Brain pericyte (primary cell): ENCODE data around the gene DNAH8.

ENCODE experiments used
- DNase-seq: peaks from one replicate; pipeline ENCODE4 v3.0.0-alpha.2; 2012; ENCODE audit warnings: low read depth, low spot score

DNAH8 gene

DNA sequence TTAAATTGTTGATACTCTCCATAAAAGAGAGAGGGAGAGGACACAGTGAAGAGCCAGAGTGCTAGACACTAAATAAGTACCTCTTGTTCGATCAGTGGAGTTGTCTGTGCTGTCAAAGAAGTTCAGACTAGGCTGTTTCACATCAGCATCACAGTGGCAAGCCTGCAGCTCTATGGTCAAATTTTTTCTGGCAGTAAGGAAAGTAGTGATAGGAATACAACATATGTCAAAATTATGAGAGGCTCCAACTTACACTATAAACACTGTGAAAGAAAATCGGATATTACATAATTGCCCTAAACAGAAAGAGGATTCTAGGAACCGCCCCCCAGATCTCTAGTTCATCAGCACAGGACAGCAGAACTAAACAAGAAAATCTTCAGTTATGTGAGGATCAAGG lies 23.1 kb downstream of the DNAH8 start:
- no peak for DNase-seq

DNA sequence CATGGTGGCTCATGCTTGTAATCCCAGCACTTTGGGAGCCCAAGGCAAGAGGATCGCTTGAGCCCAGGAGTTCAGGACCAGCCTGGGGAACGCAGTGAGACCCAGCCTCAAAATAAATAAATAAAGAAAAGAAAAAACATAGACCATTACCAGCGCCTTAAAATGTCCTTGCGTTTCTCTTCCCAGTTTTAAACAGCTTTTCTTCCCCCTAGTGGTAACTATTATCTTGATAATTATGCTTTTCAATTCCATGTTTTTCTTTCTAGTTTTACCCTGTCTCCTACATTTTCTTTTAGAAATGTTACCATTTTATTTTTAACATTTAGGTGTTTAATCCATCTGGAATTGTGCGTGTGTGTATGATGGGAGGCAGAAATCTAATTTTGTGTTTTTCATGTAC lies 24.4 kb downstream of the DNAH8 start:
- no peak for DNase-seq

- DNase-seq = no peak
These were observed 34.4 kb downstream of the DNAH8 start for GRCh38 chr6:38749473-38749872.

DNA sequence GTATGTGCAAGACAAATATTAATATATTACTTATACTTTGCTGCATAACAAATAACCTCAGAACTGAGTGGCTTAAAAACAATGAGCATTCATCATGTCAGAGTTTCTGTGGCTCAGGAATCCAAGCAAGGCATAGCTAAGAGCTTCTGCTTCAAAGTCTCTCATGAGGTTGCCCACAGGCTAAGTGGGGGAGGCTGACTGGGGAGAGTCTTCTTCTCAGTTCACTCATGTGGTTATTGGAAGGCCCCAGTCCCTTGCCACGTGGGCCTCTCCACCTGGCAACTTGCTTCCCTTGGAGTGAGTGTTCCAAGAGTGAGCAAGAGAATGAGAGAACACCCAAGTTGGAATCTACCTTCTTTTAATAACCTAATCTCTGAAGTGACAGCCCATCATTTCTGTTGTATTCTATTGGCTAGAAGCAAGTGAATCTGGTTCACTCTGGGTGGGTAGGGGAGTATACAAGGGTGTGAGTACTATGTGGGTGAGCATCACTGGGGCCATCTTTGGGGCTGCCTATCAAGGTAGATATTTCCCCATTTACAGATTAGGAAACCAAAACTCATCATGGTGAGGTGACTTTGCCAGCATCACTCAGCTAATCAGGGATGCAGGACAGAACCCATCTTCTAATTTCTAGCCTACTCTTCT lies 36.0 kb downstream of the DNAH8 start:
- no peak for DNase-seq

DNA sequence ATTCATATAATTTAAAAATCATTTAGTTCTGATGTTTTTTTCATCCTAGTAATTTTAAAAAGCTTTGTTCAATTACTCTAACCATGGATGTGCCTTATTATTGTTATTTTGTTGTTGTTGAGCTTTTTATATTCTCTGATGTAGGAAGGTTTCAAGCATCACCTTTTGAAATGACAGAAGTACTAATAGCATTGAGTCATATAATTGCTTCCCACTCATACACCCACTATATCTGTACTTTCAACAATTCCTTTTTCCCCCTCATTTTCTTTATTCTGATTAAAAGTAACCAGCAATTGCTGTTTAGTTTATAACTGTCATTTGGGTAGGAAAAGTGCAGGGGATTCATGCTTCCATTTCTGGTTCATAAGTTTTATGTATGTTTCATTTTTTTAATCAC lies 38.6 kb downstream of the DNAH8 start:
- no peak for DNase-seq

- no peak for DNase-seq
These were observed 40.1 kb downstream of the DNAH8 start for GRCh38 chr6:38755207-38755606.

DNA sequence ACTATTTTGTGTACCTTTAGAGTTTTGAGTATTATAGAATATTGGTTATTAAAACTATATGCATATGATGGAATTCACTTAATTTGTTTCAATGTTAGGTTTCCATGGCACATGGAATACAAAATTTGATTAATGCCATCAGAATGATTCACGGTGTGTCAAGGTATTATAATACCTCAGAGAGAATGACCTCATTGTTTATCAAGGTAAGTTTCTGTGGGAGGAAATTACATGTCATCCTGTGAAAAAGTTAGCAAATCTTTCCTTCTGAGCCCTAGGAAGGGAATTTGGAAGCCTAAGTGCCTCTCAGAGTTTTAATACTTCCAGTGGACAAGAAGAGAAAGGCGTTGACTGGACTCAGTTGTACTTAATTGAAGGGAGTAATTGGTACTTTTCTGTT lies 40.8 kb downstream of the DNAH8 start:
- no peak for DNase-seq

DNA sequence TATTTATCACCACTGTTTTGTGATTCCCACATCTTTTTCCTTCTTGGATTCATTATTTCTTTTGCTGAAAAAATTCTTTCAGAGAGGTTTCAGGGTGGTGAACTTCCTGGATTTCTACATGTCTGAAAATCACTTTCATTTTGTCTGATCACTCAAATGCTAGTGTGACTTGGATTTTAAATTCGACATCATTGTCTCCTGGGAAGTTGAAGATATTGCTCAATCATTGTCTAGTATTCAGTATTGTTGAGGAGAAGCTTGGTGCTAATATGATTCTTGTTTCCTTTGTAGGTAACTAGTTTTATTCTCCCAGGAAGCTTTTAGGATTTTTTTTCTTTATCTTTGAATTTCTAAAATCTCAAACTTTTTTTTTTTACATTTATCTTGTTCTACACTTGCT lies 45.0 kb downstream of the DNAH8 start:
- no peak for DNase-seq

DNA sequence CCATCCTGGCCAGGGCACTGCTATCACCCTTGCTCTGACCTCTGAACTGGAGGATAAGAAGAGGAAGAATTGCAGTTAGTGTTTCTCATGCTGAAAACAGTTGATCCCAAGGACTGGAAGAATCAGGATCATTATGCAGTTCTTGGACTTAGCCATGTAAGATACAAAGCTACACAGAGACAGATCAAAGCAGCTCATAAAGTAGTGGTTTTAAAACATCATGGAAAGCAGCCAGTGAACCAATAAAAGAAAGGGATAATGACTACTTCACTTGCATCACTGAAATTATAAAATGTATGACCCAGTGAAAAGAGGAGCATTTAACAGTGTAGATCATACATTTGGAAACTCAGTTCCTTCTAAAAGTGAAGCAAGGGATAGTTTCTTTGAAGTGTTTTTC lies 47.7 kb downstream of the DNAH8 start:
- no peak for DNase-seq

- no peak for DNase-seq
These were observed 52.4 kb downstream of the DNAH8 start for GRCh38 chr6:38767560-38767959.

DNA sequence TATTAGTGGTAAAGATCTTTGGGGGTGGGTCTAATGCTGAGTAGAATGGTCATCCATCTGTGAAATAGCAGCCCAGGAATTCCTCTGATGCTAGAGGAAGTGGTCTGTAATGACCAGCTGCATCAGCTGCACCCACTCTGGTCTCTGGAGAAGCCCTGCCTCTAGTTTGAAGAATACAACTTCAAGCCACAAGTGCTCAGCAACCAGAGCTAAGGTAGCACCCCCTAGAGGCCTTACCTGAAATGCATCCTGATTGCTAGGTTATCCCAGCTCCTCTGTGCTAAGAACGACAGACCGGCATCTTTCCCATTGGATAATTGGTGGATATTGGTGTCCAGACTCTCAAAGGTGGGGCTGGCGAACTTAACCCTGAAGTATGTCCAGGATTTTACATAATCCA lies 58.2 kb downstream of the DNAH8 start:
- DNase-seq = no peak

- no peak for DNase-seq
These were observed 60.0 kb downstream of the DNAH8 start for GRCh38 chr6:38774929-38775707.

- DNase-seq = no peak
These were observed 60.8 kb downstream of the DNAH8 start for GRCh38 chr6:38775870-38776269.

- no peak for DNase-seq
These were observed 61.4 kb downstream of the DNAH8 start for GRCh38 chr6:38776515-38776914.

GRCh38 chr6:38779310-38780062 lies 64.4 kb downstream of the DNAH8 start:
- DNase-seq = no peak

DNA sequence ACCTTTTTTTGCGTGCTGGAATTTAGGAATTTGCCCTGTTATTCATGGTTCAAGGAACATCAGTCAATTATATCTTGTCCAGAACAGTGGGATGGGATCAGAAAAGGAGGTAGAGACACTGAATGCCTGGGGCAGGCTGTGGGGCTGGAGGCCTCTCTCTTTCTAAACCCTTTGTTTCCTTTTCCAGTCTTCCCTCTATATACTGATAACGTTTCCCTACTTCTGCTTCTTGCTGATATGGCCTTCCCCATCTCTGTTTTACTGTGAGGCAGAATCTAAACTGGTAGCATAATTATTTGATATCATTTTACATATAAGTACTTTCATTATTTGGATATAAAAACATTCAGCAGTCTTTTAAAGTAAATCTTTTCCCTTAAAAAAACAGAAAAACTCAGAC lies 67.5 kb downstream of the DNAH8 start:
- DNase-seq = no peak

DNA sequence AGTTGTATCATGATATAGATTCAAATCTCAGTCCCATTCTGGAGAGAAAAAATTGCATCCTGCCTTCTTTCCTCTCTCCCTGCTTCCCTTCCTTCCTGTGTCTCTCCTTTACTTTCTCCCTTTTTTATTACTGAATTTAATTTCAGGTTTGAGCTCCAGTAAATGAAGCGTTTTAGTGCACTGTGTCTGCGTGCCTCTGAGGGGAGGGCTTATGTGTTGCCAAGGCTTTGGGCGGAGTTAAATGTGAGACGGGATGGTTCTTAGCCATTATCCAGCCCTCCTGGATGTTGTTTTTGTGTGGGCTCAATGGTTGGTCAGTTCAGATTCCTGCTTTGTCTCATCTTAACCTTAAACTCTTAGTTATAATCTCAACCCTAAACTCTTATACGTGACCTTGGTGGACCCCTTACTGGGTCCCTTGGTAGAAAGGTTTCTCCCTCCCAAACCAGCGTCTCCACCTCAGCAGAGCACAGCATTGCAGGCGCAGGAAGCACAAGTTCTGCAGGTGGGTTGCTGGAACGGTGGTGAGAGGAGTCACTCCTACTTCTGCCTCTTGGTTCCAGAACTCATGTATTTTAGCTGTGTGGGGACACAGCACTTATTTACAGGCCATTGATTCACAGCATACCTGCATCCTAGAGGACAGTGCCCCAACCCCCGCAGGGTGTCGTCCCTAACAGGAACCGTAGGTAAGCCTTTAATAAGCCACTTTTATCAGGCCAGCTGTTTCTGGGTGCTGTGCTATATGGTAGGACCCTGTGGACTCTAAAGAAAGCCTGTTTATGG lies 68.5 kb downstream of the DNAH8 start:
- no peak for DNase-seq

GRCh38 chr6:38784506-38785235 lies 69.6 kb downstream of the DNAH8 start:
- DNase-seq = no peak

DNA sequence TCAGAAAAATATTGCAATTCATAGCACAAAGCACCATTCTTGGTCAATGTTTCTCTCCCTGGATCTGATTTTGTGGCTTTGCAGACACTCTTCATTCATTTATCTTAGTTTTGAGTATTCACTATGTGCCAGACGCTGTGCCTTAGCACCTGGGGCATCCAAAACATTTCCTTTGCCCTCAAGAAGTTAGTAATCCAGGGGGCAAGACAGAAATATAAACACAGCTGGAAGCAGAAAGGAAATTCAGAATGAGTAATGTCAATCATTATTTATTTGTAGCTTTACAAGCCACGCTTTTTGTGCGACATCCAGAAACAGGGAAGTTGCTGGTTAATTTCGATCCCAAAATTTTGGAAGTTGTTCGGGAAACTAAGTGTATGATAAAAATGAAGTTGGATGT lies 71.4 kb downstream of the DNAH8 start:
- DNase-seq = no peak

- no peak for DNase-seq
These were observed 74.1 kb downstream of the DNAH8 start for GRCh38 chr6:38789256-38789655.

GRCh38 chr6:38792356-38792755 lies 77.2 kb downstream of the DNAH8 start:
- DNase-seq = no peak
